ENCODE results near the gene PEAK1.

GRCh38 chr15:77219841-77220240, 200.1 kb downstream of the PEAK1 start:
- TF ChIP-seq CTCF (IDR thresholded peaks at IDR 0.05) (no peak), POLR2A (IDR thresholded peaks at IDR 0.05) (no peak), EP300 (IDR thresholded peaks at IDR 0.05) (no peak)
